Measurements from ENCODE around the gene SH3BP1. TPM values are rescaled to one million over a fixed set of nuclear protein-coding genes. Genes with fewer than 3 reads are reported as not detected.

The SH3BP1 gene
- total and polyA plus RNA-seq, 2 of the 8 experiments (the other 6 are each of a cell fraction or from before 2014, with no cell fraction given) = 23.9 to 40.3 TPM

GRCh38 chr22:37684803-37685615 lies 45.5 kb downstream of the SH3BP1 start (continued):
- no peak for TF ChIP-seq NANOG (IDR thresholded peaks at IDR 0.05; ENCODE audit: insufficient read depth, low read depth, low read length, poor library complexity, severe bottlenecking)
- no peak for TF ChIP-seq KDM5A (IDR thresholded peaks at IDR 0.05; ENCODE audit: low read length)
- no peak for TF ChIP-seq JUN (IDR thresholded peaks at IDR 0.05; ENCODE audit: low read depth, low read length)

Measured in H1 (cell line).